Measurements from ENCODE around the gene GSPT1.

Gene GSPT1

DNA sequence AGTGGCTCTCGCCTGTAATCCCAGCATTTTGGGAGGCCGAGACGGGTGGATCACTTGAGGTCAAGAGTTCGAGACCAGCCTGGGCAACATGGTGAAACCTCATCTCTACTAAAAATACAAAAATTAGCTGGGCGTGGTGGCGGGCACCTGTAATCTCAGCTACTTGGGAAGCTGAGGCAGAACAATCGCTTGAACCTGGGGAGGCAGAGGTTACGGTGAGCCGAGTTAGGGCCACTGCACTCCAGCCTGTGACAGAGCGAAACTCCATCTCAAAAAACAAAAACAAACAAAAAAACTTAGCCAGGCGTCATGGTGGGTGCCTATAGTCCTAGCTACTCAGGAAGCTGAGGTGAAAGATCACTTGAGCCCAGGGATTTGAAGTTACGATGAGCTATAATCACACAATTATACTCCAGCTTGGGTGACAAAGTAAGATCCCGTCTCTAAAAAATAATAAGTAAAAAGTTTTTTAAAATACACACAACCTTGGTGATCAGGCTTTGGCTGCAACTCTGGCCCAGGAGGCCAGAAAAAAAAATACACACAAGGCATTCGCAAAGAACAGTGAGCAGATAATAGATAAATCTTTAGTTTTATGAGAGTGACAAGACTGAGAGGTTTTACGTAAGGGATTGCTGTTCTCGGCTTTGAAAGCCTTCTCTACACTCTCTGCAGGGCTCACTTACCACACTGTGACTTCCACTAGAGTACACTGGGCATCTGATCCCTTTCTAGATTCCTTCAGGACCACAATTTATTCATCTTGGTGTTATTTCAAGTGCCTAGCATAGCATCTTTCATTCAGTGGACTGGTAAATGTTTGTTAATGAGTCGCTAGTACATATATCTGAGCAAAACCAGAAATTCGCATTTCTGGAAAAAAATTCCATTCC is 5.9 kb downstream of the GSPT1 start:
- no peak for DNase-seq

- no peak for DNase-seq
Measured at GRCh38 chr16:11907160-11907970, 8.4 kb downstream of the GSPT1 start.

DNA sequence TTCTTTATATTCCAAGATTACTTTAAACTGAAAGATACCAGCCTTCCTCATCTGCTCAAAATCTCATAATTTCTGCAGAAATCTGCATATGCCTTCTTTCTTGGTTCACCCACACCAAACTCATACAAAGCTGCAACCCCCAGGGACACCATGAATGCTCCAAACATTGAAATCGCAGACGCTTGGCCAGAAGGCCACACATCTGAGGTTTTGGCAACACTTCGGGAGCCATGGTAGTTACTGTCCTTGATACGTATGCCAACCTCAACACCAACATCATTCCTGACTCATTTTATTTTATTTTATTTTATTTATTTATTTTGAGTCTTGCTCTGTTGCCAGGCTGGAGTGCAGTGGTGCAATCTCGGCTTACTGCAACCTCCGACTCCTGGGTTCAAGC is 11.8 kb downstream of the GSPT1 start:
- no peak for DNase-seq

DNA sequence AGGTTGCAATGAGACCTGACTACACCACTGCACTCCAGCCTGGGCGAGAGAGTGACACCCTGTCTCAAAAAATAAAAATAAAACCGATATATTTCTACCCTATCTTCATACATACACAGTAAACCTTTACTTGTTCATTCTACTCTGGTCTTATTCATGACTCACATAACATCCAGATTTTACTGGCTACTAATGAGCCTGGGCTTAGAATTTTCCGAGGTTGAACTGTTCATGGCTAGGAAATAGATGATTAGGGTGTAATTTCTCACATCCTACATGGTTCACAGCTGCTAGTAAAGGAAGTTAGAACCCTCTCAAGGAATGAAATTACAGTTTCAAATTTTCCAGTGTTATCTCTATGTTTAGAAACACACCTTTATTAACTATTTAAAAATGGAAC is 14.7 kb downstream of the GSPT1 start:
- no peak for DNase-seq

- DNase-seq, result no peak
Measured at GRCh38 chr16:11896486-11897176, 19.1 kb downstream of the GSPT1 start.

DNA sequence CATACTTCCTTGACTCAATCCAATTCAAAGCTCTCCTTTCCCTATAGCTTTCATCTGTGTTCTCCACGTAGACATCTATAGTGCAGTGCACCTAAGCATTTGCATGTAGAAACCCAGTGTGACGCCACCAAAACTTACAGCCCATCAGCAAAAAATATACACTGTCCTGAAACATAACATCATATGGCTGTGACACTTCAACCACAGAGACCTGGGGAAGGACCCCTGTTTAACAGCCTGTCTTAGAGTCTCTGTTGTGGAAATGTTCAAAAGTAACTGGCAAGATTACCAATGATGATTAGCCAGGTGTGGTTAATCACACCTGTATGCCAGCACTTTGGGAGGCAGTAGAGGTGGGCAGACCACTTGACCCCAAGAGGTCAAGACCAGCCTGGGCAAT is 22.2 kb downstream of the GSPT1 start:
- DNase-seq, result no peak

DNA sequence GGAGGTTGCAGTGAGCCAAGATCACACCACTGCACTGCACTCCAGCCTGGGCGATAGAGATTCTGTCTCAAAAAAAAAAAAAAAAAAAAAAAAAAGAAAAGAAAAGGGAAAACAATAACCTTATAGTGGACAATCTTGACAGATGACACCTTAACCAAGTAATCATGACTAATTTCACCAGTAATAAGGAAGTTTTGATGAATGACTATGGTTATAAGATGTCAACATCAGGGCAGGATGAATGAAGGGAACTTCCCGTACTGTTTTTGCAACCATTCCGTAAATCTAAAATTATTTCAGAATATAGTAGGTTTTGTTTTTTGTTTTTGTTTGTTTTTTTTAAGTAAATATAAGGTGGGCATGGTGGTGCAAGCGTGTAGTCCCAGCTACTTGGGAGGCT is 23.0 kb downstream of the GSPT1 start:
- DNase-seq, result no peak

DNA sequence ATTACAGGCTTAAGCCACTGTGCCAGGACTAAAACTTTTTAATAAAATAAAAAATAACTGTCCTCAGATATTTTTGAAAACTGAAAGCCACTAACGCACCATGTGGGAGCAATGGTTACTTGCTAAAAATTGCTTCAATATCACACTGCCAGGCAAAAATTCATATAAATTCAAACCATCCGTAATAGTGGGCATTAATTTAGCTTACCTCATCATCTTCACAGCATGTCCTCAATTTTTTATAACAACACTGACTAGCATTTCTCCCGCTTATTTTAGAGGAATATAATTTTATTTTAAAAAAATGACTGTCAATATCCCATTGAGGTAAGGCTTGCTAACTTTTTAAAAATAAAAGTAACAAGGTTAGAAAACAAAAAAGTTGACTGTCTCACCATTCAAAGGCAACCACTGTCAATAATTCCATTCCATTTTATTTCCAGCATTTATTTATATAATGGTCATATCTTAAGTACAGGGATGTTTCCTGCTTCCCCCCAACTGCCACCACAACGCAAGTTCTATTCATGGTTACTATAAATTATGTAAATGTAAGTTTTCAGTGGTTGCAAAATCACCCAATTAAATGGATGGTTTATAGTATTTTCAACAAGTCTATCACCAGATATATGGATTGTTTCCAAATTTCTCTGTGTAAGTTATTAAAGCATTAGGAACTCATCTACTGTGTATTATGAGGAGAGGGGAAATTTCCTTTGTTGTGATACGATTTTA is 25.4 kb downstream of the GSPT1 start:
- no peak for DNase-seq

DNA sequence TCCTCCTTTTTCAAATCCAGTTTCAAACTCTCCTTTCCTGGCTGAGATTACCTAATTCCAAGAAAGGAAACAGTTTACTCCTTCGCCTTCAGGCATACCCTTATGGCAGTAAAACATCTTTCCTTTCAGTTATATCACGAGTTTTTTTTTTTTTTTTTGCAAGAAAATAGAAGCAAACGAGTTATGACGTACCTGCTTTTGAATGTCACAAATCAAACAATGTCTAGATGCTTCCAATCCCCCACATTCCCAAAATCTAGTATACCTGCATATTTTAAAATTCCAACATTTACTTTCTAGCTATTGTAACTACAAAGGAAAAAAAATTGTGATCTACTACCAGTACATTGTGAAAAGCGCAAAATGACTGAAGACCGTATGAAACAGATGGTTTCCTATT is 28.9 kb downstream of the GSPT1 start:
- no peak for DNase-seq

- no peak for DNase-seq
Measured at GRCh38 chr16:11884035-11884434, 31.7 kb downstream of the GSPT1 start.

GRCh38 chr16:11880007-11880406 is 35.7 kb downstream of the GSPT1 start:
- no peak for DNase-seq

DNA sequence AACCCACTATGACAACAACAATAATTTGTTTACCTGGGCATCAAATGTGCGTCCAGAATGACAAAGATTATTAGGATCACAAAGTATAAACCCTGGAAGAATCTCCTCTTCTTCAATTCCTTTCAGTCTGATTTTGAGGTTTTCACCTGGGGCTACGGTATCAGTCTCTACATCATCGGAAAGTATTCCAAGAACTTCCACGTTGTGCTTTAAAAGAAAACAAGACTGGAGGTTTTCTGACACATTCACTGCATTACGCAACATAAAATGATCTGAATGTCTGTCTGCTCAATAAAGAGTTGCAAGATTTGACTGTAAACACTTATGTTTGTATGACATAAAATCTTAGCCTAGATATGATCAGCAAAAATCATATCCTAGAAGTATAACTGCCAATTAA is 38.4 kb downstream of the GSPT1 start:
- DNase-seq, result no peak

GRCh38 chr16:11876306-11876705 is 39.5 kb downstream of the GSPT1 start:
- DNase-seq, result no peak

- DNase-seq, result no peak
Measured at GRCh38 chr16:11875721-11876120, 40.0 kb downstream of the GSPT1 start.

DNA sequence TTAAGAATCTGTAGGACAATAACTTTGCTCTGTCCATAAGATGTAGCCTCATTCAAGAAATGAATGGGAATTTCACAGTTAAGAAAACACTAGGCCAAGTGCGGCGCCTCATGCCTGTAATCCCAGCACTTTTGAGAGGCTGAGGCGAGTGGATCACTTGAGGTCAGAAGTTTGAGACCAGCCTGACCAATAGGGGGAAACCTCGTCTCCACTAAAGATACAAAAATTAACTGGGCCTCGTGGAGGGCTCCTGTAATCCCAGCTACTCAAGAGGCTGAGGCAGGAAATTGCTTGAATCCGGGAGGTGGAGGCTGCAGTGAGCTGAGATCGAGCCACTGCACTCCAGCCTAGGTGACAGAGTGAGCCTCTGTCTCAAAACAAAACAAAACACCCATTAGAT is 44.6 kb downstream of the GSPT1 start:
- DNase-seq, result no peak

GRCh38 chr16:11870399-11870798 is 45.4 kb downstream of the GSPT1 start:
- DNase-seq, result no peak

DNA sequence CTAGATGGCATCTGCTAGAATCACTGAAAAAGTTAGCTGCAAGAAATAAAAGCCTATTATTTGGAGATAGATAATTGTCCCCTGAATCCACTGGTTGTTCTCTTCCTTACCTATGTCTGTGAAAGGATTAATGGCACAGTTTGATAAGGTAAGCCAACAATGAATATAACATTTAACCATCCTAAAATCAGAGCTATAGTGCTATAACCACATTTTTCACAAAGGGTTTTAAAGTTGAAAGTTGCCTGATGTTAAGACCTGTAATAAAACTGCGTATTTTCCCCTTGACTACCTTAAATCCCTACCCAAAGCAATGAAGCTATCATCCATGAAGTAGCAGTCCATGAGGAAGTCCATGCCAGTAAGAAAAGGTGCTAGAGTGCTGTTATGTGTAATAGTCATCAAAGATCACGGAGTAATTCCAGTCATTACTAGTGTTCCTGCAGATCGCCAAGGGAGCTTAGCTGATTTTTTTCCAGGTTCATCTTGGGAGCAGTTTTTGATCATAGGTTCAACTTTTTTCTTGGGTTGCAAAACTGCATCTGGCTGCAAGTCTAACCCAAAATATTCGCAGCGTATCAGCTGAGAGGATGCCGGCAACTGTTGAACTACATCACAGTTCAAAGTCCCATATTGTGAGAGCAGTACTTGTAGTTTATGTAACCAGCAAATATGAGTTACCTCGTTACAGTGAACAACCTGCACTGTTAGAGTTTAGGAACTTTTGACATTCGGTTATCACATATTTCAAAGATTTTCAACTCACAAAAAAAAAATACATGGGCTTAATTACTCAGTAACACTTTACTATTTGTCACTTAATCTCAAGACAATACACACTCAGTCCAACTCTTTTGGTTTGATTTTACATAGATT is 46.2 kb downstream of the GSPT1 start:
- no peak for DNase-seq

DNA sequence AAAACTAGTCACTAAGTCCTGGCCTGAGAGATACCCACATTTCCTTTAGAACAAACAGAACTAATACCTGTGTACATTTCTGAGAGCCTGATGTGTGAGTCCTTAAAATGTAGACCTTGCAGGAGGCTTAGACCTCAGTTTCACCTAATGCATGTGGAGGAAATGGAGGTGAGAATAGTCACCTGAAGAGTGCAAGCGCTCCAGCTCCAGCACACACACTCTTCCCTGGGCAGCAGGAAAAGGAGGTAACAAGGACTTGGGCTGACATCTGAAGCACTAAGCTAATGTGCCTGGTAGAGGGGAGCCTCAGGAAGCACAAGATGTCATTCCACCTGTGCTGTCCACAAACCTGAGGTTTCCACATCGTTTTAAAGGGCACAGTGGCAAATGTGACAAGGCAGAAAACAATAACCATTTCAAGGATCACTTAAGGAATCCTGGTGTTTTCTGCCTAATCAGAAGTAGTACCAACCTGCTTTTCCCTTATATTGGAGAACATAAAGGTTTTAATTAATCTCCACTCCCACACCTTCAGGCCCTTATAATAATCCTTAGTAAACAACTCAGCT is 47.3 kb downstream of the GSPT1 start:
- no peak for DNase-seq

DNA sequence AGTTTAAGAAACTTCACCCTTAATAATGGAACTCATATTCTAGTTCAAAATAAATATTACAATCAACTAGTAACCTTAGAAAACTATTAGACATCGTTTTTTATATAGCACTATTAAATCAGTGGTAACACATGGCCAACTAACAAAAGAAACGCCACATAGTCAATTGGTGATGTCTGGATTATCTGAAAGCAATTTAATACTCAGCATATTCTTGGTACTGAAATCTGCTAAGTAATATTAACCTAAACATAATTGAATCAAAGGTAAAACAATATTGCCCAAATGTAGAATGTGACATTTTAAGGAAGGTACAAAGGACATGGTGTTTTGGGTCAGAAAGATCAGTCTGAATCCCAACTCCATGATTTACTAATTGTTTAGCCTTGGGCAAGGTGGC is 53.3 kb downstream of the GSPT1 start:
- no peak for DNase-seq

DNA sequence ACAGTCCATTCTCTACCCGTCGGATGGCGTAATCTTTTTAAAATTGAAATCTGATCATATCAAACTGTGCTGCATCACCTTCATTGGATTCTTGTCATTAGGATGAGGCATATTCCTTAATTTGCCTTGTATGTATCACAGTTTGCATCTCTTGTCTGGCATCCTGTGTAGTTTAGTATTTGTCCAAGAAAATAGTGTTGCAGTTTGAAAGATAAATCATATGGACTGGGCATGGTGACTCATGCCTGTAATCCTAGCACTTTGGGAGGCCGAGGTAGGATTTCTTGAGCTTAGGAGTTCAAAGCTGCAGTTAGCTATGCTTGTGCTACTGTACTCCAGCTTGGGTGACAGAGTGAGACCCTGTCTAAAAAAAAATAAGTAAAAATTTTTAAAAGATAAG is 58.6 kb downstream of the GSPT1 start:
- DNase-seq, result no peak

GRCh38 chr16:11852092-11852809 is 63.5 kb downstream of the GSPT1 start:
- no peak for DNase-seq

Measured in GDM1 (cell line).